Naive thymus-derived CD4-positive, alpha-beta T cell (primary cell): ENCODE data around the gene IFI27L1. TPM values are rescaled to one million over a fixed set of nuclear protein-coding genes. Genes with fewer than 3 reads are reported as not detected.
A peak's percentile ranks its signal among the peaks of the same experiment; 100 is the strongest.

Source experiments
- ATAC-seq: fragments of 150-1000 bp; cut with Tn5 transposase; 2 replicates; pipeline ENCODE4 v1.10.0; 2021; ENCODE audit warnings: mild to moderate bottlenecking, moderate library complexity
- CTCF ChIA-PET: fragments of 350-600 bp; sonication (Branson Sonifier 250); formaldehyde crosslinking; loops from one replicate; lab custom pipeline; 2021; ENCODE audit warnings: antibody characterized with exemption; lab: Charles Lee
- POLR2A ChIA-PET: fragments of 350-600 bp; sonication (Branson Sonifier 250); formaldehyde crosslinking; loops from one replicate; lab custom pipeline; 2021; ENCODE audit warnings: antibody characterized with exemption, inconsistent platforms; lab: Charles Lee
- DNase-seq, 9 donors: peaks; one replicate each; pipeline versions ENCODE4 v3.0.0 to v3.0.0-alpha.2; 2020 to 2022; ENCODE audit warnings: mixed read lengths in 1 of 9
- H3K27ac ChIP-seq: one replicate; pipeline ENCODE4 v1.7.0; 2013; ENCODE audit warnings: mild to moderate bottlenecking, low read depth, low read length, moderate library complexity
- H3K27me3 ChIP-seq, 2 donors: one replicate each; pipeline ENCODE4 v1.7.0; 2013; ENCODE audit warnings: low read length in 2 of 2, mild to moderate bottlenecking in 2 of 2, moderate library complexity in 2 of 2; ENCODE audit not compliant: control insufficient read depth in 2 of 2, insufficient read depth in 2 of 2
- H3K36me3 ChIP-seq, 3 experiments: 1 replicate in 2 of 3; 2 replicates in 1 of 3; pipeline ENCODE4 v1.7.0; 2013; ENCODE audit warnings: low read length in 3 of 3, mild to moderate bottlenecking in 3 of 3, moderate library complexity in 1 of 3; ENCODE audit not compliant: insufficient read depth in 3 of 3, control insufficient read depth in 2 of 3
- H3K4me1 ChIP-seq, 2 donors: one replicate each; pipeline ENCODE4 v1.7.0; 2013; ENCODE audit warnings: low read length in 2 of 2, mild to moderate bottlenecking in 2 of 2, moderate library complexity in 1 of 2; ENCODE audit not compliant: control insufficient read depth in 2 of 2, insufficient read depth in 2 of 2
- H3K4me3 ChIP-seq: 2 replicates; pipeline ENCODE4 v1.7.0; 2013; ENCODE audit warnings: mild to moderate bottlenecking, low read length
- H3K9me3 ChIP-seq, 3 experiments: 1 replicate in 2 of 3; 2 replicates in 1 of 3; pipeline ENCODE4 v1.7.0; 2013; ENCODE audit warnings: low read length in 3 of 3; ENCODE audit not compliant: control insufficient read depth in 2 of 3
- H3K27ac Mint-ChIP-seq, 9 donors: one replicate each; pipeline ENCODE4 v1.8.0; 2020 to 2022; ENCODE audit warnings: mixed read lengths in 9 of 9, mild to moderate bottlenecking in 8 of 9, moderate library complexity in 5 of 9, inconsistent platforms in 2 of 9
- H3K27me3 Mint-ChIP-seq, 5 donors: one replicate each; pipeline ENCODE4 v1.8.0; 2021 to 2022; ENCODE audit warnings: mixed read lengths in 5 of 5, mild to moderate bottlenecking in 1 of 5
- H3K36me3 Mint-ChIP-seq, 5 donors: one replicate each; pipeline ENCODE4 v1.8.0; 2020 to 2022; ENCODE audit warnings: mixed read lengths in 5 of 5, mild to moderate bottlenecking in 3 of 5, inconsistent platforms in 1 of 5
- H3K4me1 Mint-ChIP-seq, 7 donors: one replicate each; pipeline ENCODE4 v1.8.0; 2020 to 2022; ENCODE audit warnings: mixed read lengths in 7 of 7, mild to moderate bottlenecking in 3 of 7, inconsistent platforms in 1 of 7
- H3K4me3 Mint-ChIP-seq, 10 donors: one replicate each; pipeline ENCODE4 v1.8.0; 2020 to 2022; ENCODE audit warnings: mild to moderate bottlenecking in 10 of 10, mixed read lengths in 10 of 10, moderate library complexity in 6 of 10, inconsistent platforms in 2 of 10
- H3K9me3 Mint-ChIP-seq, 11 donors: one replicate each; pipeline ENCODE4 v1.8.0; 2020 to 2022; ENCODE audit warnings: mixed read lengths in 11 of 11, mild to moderate bottlenecking in 4 of 11, inconsistent platforms in 1 of 11, moderate library complexity in 1 of 11
- intact Hi-C, 2 donors: fragments of 100-400 bp; cut with micrococcal nuclease; formaldehyde crosslinking; loops; one replicate each; pipeline ENCODE4 v1.15.1; 2023
- polyA plus RNA-seq, 2 donors: library from polyadenylated mRNA; unstranded; fragments of 300-500 nt; fragmentation: Illumina TruSeq; gene quantifications; one replicate each; pipeline ENCODE4 v1.2.3, GENCODE V29; 2021
- total RNA-seq, 6 experiments: library from RNA in 5 of 6; stranded (reverse) in 5 of 6; gene quantifications; 1 replicate in 5 of 6; 2 replicates in 1 of 6; pipeline ENCODE4 v1.2.3 and lab custom pipeline; 2021 to 2026

The IFI27L1 gene
- total and polyA plus RNA-seq, 7 experiments from 2014 or later: 6.3 to 31.8 (median 8.2) TPM

- POLR2A ChIA-PET: no interaction called here
- H3K36me3 Mint-ChIP-seq: peaks cover 14 to 46% (median 27%) of the 10 kb centered on the region in 5 donors
- H3K27ac Mint-ChIP-seq: peak overlapping the region in 2 of 9 donors; percentile 69 to 70
- no peak for DNase-seq
- H3K4me3 Mint-ChIP-seq: no peak overlapping the region
- no peak for ATAC-seq
- intact Hi-C loops: no loop called here
- Histone ChIP-seq H3K4me1 (no peaks in the 10 kb centered on the region), H3K27ac (no peak overlapping the region), H3K4me3 (no peak overlapping the region), H3K36me3 (peaks cover 21 to 81% (median 34%) of the 10 kb centered on the region in 3 experiments), H3K9me3 (no peaks in the 10 kb centered on the region), H3K27me3 (no peaks in the 10 kb centered on the region)
- peaks cover 0 to 15% (median 6%) of the 10 kb centered on the region in 7 donors for H3K4me1 Mint-ChIP-seq
- CTCF ChIA-PET: no interaction called here
- H3K27me3 Mint-ChIP-seq: no peaks in the 10 kb centered on the region
- peaks cover 0 to 1% (median 0%) of the 10 kb centered on the region in 11 donors for H3K9me3 Mint-ChIP-seq
Measured at GRCh38 chr14:94047581-94047980, 33.5 kb upstream of the IFI27L1 start.

GRCh38 chr14:94048691-94049624, 32.2 kb upstream of the IFI27L1 start:
- peaks cover 26 to 91% (median 38%) of the 10 kb centered on the region in 3 experiments for H3K36me3 ChIP-seq
- H3K27me3 ChIP-seq: no peaks in the 10 kb centered on the region
- ChIA-PET CTCF (interaction anchor here (0.7 to 2.0 kb wide), 5 partner anchors 14 to 133 kb away, joined by 3 to 7 read pairs (median 3); no protein-coding TSS in a partner anchor), POLR2A (interaction anchor here (0.8 kb wide), 1 partner anchor 24 kb away, joined by 3 read pairs; no protein-coding TSS in a partner anchor)
- H3K4me1 ChIP-seq: no peaks in the 10 kb centered on the region
- DNase-seq (no peak), ATAC-seq (no peak)
- H3K4me3 Mint-ChIP-seq: no peak overlapping the region
- H3K36me3 Mint-ChIP-seq: peaks cover 15 to 53% (median 33%) of the 10 kb centered on the region in 5 donors
- no peaks in the 10 kb centered on the region for H3K27me3 Mint-ChIP-seq
- H3K9me3 ChIP-seq: no peaks in the 10 kb centered on the region
- H3K4me3 ChIP-seq: no peak overlapping the region
- H3K27ac Mint-ChIP-seq: peak overlapping the region in 3 of 9 donors; percentile 16 to 62 (median 22)
- H3K27ac ChIP-seq: no peak overlapping the region
- H3K4me1 Mint-ChIP-seq: peaks cover 0 to 23% (median 6%) of the 10 kb centered on the region in 7 donors
- no peaks in the 10 kb centered on the region for H3K9me3 Mint-ChIP-seq
- intact Hi-C loops: no loop called here

- no peaks in the 10 kb centered on the region for H3K9me3 ChIP-seq
- Mint-ChIP-seq H3K4me3 (no peak overlapping the region), H3K27me3 (no peaks in the 10 kb centered on the region), H3K9me3 (no peaks in the 10 kb centered on the region), H3K36me3 (peaks cover 15 to 59% (median 39%) of the 10 kb centered on the region in 5 donors), H3K27ac (peak overlapping the region in 3 of 9 donors; percentile 39 to 62 (median 59)), H3K4me1 (peaks cover 2 to 30% (median 11%) of the 10 kb centered on the region in 7 donors)
- H3K4me3 ChIP-seq: no peak overlapping the region
- ATAC-seq (no peak), DNase-seq (no peak)
- peaks cover 26 to 95% (median 38%) of the 10 kb centered on the region in 3 experiments for H3K36me3 ChIP-seq
- H3K27ac ChIP-seq: no peak overlapping the region
- ChIA-PET CTCF (interaction anchor here (0.7 to 2.0 kb wide), 4 partner anchors 15 to 132 kb away, joined by 3 to 7 read pairs (median 4); no protein-coding TSS in a partner anchor), POLR2A (no interaction called here)
- intact Hi-C loops: loop anchor here in 1 of 2 donors (5.0 kb wide), 1 partner anchor 88 kb away; no protein-coding TSS in a partner anchor
- H3K4me1 ChIP-seq: no peaks in the 10 kb centered on the region
- H3K27me3 ChIP-seq: no peaks in the 10 kb centered on the region
Measured at GRCh38 chr14:94049625-94050023, 31.5 kb upstream of the IFI27L1 start.

GRCh38 chr14:94050231-94050880, 30.8 kb upstream of the IFI27L1 start:
- Mint-ChIP-seq H3K36me3 (peaks cover 15 to 60% (median 44%) of the 10 kb centered on the region in 5 donors), H3K9me3 (no peaks in the 10 kb centered on the region), H3K4me1 (peaks cover 5 to 37% (median 11%) of the 10 kb centered on the region in 7 donors), H3K27me3 (no peaks in the 10 kb centered on the region), H3K4me3 (no peak overlapping the region), H3K27ac (peak overlapping the region in 4 of 9 donors; percentile 39 to 70 (median 51))
- ATAC-seq: no peak
- intact Hi-C loops: loop anchor here in 1 of 2 donors (5.0 kb wide), 1 partner anchor 87 kb away; no protein-coding TSS in a partner anchor
- Histone ChIP-seq H3K36me3 (peaks cover 26 to 95% (median 40%) of the 10 kb centered on the region in 3 experiments), H3K9me3 (no peaks in the 10 kb centered on the region), H3K27ac (no peak overlapping the region), H3K27me3 (no peaks in the 10 kb centered on the region), H3K4me3 (no peak overlapping the region), H3K4me1 (no peaks in the 10 kb centered on the region)
- ChIA-PET CTCF (interaction anchor here (0.5 to 2.0 kb wide), 4 partner anchors 15 to 131 kb away, joined by 3 to 4 read pairs (median 3); no protein-coding TSS in a partner anchor), POLR2A (interaction anchor here (0.6 kb wide), 1 partner anchor 129 kb away, joined by 4 read pairs; no protein-coding TSS in a partner anchor)
- DNase-seq: no peak

GRCh38 chr14:94051115-94051514, 30.0 kb upstream of the IFI27L1 start:
- peaks cover 15 to 67% (median 44%) of the 10 kb centered on the region in 5 donors for H3K36me3 Mint-ChIP-seq
- POLR2A ChIA-PET: interaction anchor here (0.6 kb wide), 1 partner anchor 128 kb away, joined by 4 read pairs; no protein-coding TSS in a partner anchor
- CTCF ChIA-PET: interaction anchor here (1.7 to 1.9 kb wide), 2 partner anchors 15 to 85 kb away, joined by 5 to 7 read pairs; no protein-coding TSS in a partner anchor
- peaks cover 6 to 45% (median 17%) of the 10 kb centered on the region in 7 donors for H3K4me1 Mint-ChIP-seq
- Histone ChIP-seq H3K36me3 (peaks cover 26 to 95% (median 47%) of the 10 kb centered on the region in 3 experiments), H3K4me3 (no peak overlapping the region), H3K9me3 (no peaks in the 10 kb centered on the region), H3K27me3 (no peaks in the 10 kb centered on the region), H3K4me1 (peaks cover 0 to under 1% of the 10 kb centered on the region in 2 donors), H3K27ac (no peak overlapping the region)
- peak overlapping the region in 5 of 9 donors; percentile 32 to 70 (median 52) for H3K27ac Mint-ChIP-seq
- no peaks in the 10 kb centered on the region for H3K9me3 Mint-ChIP-seq
- intact Hi-C loops: loop anchor here in 1 of 2 donors (5.0 kb wide), 1 partner anchor 86 kb away; no protein-coding TSS in a partner anchor
- DNase-seq (no peak), ATAC-seq (no peak)
- H3K4me3 Mint-ChIP-seq: peak overlapping the region in 1 of 10 donors; percentile 22
- no peaks in the 10 kb centered on the region for H3K27me3 Mint-ChIP-seq
